SK-N-SH treated with all-trans-retinoic acid at 6 μM for 48 hours (cell line): Measurements from ENCODE around the gene COIL.

Source experiments
- PATZ1 ChIP-seq: fragments of 250-450 bp; sonication (Bioruptor Pico); IDR thresholded peaks from 2 replicates; pipeline ENCODE4 v1.8.0; 2020; ENCODE audit warnings: mild to moderate bottlenecking, moderate library complexity, borderline replicate concordance
- SNAI2 ChIP-seq: fragments of 250-450 bp; sonication (Bioruptor Pico); IDR thresholded peaks from 2 replicates; pipeline ENCODE4 v1.5.0; 2020; ENCODE audit warnings: mild to moderate bottlenecking, moderate library complexity
- ZFP30 ChIP-seq: fragments of 450-650 bp; formaldehyde crosslinking; IDR thresholded peaks from 2 replicates; pipeline ENCODE4 v1.5.0; 2022; ENCODE audit warnings: mild to moderate bottlenecking, moderate library complexity
- ZNF565 ChIP-seq: fragments of 450-650 bp; formaldehyde crosslinking; conservative IDR thresholded peaks from 2 replicates; pipeline ENCODE4 v1.5.0; 2020; ENCODE audit warnings: low read depth, mild to moderate bottlenecking, moderate library complexity

- TF ChIP-seq PATZ1 (no peak), ZNF565 (CRISPR knock-in tag) (no peak), SNAI2 (CRISPR knock-in tag) (no peak), ZFP30 (CRISPR knock-in tag) (no peak)
Observed at GRCh38 chr17:57004944-57005579, 44.2 kb upstream of the COIL start.
